ENCODE results near the gene TENT5C.

The TENT5C gene

DNA sequence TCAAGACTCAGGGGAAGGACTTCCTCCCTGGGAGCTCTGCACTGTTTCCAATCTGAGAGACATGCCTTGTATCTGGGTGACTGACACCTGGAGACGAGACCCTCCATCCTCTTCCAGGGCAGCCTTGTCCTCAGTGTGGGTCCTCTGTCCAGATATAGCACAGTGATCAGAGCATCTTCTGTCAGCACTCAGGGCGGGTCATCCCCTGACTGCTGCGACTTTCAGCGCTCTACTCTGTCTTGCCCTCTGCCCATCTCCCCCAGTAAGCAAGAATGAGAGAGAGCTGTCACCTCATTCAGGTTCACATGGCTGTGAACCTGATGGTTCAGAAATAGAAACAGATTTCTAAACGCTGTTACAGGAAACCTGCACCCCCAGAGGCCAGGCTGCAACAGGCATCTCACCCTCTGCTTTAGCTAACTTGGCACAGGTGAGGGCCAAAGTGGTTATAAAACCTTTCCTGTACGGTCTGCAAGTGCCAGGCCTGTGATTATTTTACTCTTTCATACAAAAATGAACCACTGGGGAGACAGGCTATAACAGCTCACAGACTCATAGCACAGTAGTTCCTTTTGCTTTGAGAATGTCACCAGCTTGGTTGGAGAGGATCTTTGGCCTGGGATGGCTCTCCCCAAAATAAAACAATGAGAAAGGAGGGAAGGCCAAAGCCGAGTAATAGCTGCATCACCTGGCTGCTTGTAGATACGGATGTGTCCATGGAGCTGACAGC, 11.4 kb upstream of the TENT5C start:
- no peak for DNase-seq

DNA sequence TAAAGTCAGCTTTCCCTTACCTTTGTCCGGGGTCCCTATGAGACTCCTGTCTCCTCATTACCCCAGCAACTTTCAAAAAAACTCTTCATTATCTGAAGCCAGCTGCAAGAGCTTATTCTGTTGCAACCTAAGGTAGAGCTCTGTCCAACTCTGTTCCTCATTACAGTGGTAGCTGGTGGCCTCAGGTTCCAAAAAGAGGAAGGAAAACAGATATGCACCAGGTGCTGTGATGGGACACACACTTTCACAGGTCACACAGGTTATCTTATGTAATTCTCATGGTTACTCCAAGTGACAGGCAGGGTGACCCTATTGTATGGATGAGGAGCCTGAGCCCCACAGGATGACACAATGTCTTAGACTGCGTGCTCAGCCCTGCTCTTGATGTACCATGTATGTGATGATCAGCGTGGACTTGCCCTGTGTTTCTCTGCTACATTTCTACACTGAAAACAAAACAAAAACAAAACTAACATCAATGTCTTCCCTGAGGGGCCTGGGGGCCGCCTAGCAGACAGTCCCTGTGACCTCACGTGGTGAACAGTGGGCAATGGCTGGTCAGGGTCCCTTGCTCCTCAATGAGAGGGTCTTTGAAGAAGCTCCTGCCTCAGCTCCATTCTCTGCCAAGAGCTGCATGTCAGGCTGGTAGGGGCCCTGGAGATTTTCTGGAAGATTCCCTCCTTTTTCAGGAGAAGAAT, 9.7 kb upstream of the TENT5C start:
- no peak for DNase-seq

DNA sequence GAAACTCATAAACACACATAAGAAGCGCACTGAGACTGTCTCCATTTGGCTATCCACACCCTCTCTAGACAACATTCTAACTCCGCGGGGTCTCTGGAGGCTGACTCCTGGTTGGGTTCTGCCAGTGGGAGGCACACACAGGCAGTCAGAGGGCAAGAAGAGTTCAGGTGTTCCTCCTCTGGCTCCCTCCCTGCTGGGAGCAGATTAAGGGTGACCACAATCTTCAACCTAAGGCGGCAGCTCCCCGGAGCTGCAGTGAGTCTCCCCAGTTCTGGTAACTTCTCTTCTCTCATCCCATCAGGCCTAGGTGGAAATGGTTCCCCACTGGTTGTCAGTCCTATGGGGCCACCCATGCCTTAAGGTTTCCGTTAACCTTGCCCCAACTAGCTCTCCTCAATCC, 7.4 kb upstream of the TENT5C start:
- DNase-seq: no peak

DNA sequence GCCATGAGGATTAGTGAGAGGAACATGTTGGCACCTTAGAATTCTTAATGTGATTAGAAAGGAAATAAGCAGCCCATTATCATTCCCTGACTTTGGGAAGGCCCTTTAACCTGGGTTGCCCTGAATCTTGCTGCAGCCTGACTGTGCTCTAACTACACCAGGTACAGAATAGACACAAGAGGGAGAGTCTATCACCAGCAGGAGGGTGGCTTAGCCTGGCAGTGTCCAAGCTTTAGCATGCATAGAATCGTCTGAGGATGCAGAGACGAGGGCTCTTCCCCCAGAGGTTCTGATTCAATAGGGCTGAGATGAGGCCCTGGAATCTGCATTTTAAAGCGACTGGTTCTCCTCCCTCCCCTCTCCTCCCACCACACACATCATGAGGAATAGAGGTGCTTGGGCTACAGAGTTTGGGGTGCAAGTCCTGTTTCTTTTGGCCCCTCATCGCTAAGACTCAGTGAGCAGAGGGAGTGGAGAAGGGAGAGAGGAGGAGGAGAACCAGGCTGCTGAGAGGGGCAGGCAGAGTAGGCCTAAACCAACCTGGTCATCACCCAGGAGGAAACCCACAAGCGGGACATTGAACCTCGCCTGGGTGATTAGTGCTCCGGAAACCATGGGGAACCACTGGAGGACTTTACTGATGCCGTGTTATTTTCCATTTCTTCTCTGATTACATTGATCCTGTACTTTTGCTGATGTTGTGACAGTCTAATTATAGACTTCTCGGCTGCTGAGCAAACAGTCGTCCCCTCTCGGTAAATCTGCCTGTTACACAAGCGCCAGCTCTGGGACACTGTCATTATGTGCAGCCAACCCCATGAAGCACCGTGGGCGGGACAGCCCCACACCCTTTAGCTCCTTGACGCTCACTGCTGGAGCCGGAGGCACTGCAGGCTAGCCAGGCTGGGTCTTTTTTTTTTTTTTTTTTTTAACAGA, 6.3 kb upstream of the TENT5C start:
- no peak for DNase-seq

DNA sequence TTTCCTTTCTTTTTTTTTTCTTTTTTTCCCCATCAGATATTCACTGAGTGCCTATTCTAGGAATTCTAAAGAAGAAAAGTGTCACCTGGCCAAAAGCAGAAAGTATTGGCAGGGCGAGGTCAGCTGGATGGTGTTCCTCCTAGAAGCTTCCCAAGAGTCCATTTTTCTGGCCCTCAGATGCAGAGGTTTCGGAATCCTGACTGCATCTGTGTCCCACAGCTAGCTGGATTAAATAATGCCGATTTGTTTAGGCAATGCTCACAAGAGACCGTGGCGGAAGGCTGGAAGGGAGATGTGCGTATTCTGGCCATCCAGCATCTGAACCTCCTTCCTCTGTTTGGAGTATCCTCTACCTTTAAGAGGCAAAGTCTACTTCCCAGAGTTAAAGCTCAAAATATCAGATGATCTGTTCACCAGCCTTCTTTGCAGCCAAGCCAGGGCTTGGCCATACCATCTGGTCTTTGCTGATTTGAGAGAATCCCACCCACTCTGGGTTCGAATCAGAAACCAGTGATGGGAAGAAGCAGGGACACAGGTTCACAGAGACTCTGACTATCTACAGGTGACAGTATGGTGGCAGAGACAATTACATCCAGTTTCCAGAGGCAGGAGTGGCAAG, 5.4 kb upstream of the TENT5C start:
- DNase-seq: no peak

DNA sequence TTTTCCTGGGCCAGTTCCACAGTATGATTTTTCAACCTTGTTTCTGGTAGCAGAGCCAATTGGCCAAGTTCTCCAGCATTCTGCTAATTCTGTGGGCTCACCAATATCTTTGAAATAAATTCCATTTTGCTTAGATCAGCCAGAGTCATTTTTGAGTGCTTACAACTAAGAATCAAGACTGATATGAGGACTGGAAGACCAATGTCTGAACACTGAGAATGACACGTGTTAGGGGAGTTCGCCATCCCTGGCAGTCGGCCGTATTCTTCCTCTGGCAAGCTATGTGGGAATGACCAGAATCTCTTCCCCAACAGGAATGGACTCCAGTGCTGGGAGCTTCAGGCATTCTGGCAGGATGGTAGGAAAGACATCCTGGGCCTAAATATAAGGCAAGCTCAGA, 4.9 kb upstream of the TENT5C start:
- no peak for DNase-seq

DNA sequence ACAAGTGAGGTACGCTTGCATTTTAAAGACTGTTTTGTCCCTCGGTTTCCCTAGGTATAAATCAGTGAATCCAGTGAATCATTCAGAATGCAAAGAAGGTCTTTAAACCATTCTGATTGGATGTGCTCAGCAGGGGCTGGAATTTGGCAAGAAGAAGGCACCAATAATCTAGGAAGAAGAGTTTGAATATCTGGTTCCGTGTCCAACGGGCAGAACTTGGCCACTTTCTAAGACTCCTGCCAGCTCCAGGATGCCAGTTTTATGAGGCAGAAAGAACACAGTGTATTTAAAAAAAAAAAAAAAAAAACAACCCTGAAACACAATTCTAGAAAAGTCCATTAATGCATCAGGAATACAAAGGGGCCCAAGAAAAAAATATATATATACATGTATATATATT, 3.0 kb upstream of the TENT5C start:
- DNase-seq: no peak

DNA sequence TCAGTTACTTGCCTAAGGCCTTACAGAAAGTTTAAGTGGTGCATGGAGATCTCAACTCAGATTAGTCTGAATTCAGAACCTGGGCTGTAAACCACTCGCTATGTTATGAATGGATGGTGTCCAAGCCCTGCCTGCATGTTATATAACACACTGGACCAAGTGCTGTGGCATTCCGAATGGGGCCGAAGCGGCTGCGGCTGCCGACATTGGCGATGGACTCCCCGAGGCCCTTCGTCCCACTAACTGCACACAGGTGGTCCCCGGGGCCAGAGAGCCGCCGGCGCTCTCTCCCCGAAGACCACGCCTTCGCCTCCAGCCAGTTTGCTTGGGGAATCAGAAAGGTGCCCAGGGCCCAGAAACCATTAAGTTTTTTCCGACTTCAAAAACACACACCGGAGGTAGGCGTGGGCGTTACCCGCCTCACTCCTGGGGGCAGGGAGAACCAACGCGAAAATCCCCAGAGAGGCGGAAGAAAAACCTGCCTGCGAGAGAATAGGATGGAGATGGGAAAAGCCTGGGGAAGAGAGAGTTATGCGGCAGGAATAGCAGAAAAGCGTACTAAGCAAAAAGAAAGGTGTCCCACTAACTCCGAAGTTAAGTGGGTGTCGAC, 579 bp upstream of the TENT5C start:
- no peak for DNase-seq

DNA sequence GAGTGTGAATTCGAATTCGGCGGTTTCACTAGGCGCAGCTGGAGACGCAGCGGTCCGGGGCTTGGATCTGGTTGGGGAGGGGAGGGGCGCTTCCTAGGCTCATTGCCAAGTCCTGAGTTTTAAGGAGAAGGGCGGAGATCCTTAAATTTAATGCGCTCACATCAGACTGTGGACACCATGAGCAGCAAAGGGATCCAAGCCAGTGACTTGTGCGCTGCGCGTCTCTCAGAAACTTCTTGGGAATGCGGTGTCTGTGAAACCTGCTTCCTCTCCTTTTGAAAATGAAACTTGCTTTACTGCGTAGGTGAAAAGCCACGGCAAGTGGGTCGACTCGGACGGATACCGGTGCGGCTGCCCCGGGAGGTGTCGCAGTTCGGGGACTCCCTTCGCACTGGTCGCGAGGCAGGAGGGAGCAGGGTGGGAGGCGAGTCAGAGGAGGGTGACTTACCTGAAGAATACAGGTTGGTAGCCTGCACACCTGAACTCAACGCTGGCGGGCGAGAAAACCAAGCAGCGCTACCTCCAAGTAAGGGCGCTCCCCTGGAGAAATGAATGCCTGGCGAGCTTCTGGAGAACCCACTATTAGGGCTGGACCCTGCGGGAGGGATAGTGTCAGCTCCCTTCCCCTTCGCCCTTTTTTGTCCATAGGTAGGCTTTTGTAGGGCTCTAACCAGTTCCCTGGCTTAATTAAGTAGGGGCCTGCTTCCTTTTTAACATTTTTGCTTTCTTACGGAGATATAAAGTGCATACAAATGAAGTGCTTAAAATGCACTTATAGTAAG, 992 bp downstream of the TENT5C start:
- no peak for DNase-seq

DNA sequence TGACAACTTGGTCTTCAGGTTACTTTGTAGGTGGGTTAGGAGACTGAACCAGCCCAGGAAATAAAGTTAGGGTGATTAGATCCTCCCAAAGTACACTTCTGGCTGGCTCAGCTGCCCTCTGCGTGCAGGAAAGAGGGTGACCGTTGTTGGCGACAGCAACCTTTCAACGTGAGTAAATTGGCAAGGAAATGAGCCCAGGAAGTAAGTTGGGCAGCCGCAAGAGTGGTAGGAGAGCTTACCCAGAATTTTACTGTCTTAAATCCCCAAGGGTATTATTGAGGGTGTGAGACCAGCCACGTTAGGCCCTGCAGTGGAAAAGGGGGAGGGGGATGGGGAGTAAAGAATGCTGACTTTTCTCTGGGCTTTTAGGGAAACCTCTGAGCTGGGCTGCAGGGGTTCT, 1.6 kb downstream of the TENT5C start:
- DNase-seq: no peak

DNA sequence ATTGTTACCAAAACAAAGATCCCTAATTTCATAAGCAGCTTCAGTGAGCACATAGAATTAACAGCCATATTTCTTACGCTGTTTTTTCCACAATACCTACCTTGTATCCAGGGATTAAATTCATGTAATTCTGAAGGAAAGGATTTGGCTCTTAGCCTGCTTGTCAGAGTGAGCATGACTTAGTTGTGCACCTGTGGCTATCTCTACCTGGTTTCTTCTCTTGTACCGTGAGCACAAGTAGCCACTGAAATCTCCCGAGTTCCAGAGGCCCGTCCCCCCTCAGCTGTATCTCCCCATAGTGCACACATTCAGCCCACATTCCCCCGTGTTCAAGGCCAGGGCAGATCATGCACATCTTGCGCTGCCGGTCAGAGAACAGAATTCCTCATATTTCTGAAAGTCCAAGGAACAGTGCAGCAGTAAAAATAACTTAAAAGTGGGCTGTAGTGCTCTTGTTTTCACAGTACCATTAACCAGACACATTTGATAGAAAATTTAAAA, 2.3 kb downstream of the TENT5C start:
- DNase-seq: no peak

DNA sequence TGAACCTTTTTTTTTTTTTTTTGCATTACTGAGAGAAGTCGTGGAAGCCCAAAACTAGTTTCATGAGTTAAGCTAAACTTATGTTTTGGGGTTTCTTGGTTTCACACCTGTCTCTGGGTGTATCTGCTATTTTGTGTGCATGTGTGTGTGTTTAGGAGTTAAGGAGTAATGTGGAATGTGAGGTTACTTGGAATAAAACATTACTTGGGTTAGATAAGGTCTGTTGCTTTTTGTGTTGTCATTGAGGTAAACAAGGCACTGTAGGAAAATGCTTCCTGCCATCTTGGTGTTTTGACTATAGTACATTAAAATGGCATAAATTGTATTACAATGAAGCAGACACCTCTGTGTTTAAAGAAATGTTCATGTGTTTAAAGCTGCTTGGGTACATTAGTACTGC, 2.9 kb downstream of the TENT5C start:
- DNase-seq: no peak

DNA sequence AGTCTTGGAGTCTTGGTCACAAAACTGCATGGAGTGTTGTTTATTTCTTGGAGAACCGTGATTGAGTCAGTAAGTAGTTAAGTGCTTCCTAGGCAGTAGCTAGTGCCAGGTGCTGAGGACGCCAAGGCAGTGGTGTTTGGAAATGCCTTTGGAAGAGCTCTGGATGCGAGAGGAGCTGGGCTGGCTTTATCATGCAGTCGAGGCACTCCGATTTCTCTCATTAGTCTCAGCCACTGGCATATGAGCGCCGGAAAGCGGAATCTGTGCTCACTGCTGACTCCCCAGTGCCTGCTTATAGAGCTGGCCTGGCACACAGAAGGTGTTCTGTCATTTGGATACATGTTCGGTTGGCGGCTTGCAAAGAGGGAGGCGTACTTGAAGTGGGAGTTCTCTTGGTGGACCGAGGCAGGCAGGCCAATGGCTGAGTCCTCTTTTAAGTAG, 3.6 kb downstream of the TENT5C start:
- no peak for DNase-seq

DNA sequence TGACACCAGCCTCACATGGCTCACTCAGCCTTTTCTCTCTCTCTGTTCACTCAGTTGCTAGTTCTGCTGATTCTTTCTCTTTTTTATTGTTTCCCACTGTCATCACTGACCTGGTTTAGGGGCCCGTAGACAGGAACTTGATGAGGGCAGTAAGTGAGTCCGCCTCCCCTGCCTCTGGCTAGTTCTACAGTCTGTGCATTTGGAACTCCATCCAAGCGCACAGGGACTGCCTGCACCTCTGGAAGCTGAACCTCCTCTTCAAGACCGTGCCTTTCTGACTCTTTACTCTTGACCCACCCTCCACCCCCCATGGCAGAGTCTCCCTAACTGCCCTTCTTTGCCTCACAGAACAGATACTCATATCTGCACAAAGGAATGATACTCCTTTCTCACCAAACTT, 4.2 kb downstream of the TENT5C start:
- DNase-seq: no peak

DNA sequence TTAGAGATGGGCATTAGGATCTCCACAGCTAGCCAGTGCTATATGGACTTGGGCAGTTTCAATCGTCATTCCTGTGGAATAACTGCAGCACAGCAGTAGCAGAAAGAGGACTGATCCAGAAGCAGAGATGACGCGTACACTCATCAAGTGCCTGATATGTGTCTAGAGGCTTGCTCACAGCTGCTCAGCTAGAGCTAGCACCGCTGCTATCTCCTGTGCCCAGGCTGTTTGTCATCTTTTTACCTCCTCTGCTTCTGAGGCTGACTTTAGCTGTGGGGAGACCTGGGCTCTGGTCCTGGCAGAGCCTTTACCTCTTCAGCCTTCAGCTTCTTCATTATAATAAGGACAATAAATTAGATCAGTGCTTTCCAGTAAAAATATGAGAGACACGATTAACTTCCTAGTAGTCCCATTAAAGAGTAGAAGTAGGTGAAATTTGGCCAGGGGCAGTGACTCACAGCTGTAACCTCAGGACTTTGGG, 5.3 kb downstream of the TENT5C start:
- DNase-seq: no peak

DNA sequence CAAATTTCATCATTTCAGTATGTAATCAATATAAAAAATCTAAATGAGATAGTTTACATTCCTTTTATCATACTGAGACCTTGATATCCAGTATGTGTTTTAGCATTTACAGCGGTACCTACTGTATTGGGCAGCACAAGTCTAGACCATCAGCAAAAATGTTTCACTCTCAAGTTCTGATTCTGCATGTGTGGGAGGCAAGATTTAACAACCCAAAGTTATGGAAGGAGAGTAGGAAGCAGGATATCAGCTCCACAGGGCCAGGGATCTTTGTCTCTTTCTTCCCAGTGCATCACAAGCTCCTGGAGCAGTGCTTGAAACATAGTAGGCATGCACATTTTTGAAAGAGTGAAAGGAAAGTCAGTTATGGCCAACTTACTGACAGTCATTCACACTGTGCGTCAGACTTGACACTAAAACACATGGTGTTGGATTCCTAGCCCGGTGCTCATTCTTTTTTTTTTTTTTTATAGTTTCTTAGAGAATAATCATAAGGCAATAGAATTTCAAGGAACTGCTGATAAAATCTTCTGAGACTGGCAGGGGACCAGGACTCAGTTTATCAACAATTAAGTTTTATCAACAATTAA, 6.1 kb downstream of the TENT5C start:
- DNase-seq: no peak

DNA sequence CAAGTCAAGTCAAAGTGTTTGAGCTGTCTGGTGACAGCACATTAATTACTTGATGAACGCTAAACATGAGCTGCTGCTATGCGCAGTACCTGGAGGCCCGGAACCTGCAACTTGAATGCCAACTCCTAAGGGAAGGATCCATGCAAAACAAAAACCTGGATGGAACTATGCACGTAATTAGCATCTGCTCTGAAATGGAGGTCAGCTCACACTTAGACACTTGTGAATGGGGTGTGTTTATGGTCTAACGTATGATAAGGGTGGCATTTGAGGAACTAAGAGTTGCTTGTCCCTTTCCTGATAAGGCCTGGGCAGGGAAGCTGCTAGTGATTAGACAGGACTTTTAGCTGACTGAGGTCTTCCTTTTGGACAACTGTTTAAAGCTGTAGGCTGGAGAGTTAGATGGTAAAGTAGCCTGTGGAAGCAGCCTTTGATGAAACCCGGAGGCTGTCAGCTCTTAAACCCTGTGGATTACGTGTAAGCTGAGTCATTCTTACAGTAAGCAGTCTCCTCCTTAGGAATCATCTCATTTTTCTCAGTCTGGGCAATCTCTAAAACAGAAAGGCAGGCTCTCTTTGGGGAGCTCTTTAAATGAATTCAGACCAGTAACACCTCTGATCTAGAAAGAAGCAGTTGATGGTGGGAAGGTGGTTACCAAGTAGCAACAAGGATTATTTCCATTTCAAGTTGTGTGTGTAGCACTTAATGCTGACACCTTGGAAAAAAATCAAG, 6.8 kb downstream of the TENT5C start:
- DNase-seq: no peak

DNA sequence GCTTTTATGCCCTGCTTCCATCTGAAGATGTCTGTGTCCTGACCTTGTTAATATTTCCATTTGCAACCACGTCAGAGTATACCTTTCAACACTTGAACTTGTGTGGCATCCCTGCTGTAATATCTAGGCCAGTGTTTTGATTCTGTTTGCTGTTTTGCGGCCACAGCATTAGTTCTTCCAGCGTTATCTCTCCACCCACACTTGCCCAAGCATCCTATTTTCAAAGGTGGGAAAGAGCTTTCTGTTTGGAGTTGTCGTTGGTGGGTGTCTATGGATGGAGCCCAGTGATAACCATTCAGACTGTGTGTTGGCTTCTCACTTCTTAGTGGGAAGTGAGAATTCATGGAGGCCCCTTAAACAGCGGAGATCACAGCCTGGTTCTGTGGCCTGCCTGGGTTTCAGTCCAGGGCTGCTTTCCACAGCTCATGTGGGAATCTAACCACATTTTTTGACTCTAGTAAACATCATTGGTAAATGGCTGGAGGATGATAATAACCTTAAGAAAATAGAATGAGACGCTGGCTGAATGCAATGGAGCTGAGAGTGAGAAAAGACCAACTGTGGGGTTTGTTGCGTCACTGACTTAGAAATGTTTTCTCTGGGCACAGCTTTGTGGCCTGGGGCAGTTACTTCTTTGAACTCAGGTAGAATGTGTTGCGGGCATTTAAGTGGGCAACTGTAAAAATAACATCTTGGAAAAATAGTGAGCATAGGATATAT, 7.6 kb downstream of the TENT5C start:
- DNase-seq: no peak

DNA sequence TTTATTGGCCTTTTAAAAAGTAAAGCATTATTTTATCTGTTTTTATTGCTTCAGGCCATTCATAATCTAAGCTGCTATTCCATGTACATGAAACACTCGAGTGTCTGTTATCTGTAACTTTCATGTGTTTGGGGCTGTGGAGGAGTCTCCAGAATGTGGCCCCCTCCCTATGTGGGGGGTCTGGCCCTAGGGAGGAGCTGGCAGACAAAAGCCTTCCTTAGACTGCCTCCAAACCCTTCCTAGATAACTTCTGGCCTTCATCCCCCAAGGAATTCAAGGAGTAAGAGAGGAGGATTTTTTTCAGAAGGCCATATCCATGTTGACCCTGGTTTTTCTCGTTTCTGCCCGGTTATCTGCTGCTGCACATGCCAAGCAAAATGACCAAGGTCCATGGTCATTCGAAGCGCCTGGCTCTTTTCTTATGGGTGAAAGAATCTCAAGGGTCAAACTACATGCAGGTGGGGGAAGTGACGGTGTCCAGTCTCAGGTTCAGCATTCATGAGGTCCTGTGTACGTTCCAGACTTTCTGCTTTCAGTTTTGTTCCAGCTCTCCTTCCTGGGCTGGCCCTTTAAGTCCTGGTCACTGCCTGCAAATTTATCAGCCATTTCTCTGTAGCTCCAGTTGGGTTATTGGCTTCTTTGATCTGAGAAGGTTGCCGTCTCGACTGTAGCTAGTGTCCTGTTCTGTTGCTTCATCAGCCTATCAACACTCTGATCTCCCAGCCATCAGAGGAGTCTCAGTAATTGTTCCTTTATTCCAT, 8.3 kb downstream of the TENT5C start:
- no peak for DNase-seq
